Stimulated activated memory B cell treated with anti-CD40 and anti-IgM and Interleukin-4, amounts not matched to agents 10 μg/mL and 1 μg/mL and 100 μg/mL, for 72 hours (primary cell): ENCODE data around the gene CTBP2.

ENCODE experiments used
- ATAC-seq: fragments of 150-1000 bp; cut with Tn5 transposase; 2 replicates; pipeline ENCODE4 v1.10.0; 2021
- H3K27ac Mint-ChIP-seq: one replicate; pipeline ENCODE4 v1.8.0; 2022; ENCODE audit warnings: mild to moderate bottlenecking, mixed read lengths
- H3K27me3 Mint-ChIP-seq: one replicate; pipeline ENCODE4 v1.8.0; 2022; ENCODE audit warnings: mixed read lengths
- H3K36me3 Mint-ChIP-seq: one replicate; pipeline ENCODE4 v1.8.0; 2022; ENCODE audit warnings: mixed read lengths
- H3K4me1 Mint-ChIP-seq: one replicate; pipeline ENCODE4 v1.8.0; 2022; ENCODE audit warnings: mixed read lengths
- H3K4me3 Mint-ChIP-seq: one replicate; pipeline ENCODE4 v1.8.0; 2022; ENCODE audit warnings: mild to moderate bottlenecking, moderate library complexity, mixed read lengths
- H3K9me3 Mint-ChIP-seq: one replicate; pipeline ENCODE4 v1.8.0; 2022; ENCODE audit warnings: mixed read lengths

The CTBP2 gene

GRCh38 chr10:124959564-124959963, 200.8 kb downstream of the CTBP2 start:
- Mint-ChIP-seq H3K4me3 (no peak overlapping the region), H3K9me3 (no peaks in the 10 kb centered on the region), H3K36me3 (peaks cover 5% of the 10 kb centered on the region), H3K27me3 (no peaks in the 10 kb centered on the region), H3K27ac (no peak overlapping the region), H3K4me1 (peaks cover 43% of the 10 kb centered on the region)
- no peak for ATAC-seq

GRCh38 chr10:124957404-124957947, 202.9 kb downstream of the CTBP2 start:
- ATAC-seq = no peak
- H3K27me3 Mint-ChIP-seq = no peaks in the 10 kb centered on the region
- H3K36me3 Mint-ChIP-seq = peaks cover 11% of the 10 kb centered on the region
- H3K9me3 Mint-ChIP-seq = no peaks in the 10 kb centered on the region
- no peak overlapping the region for H3K27ac Mint-ChIP-seq
- H3K4me1 Mint-ChIP-seq = peaks cover 51% of the 10 kb centered on the region
- H3K4me3 Mint-ChIP-seq = no peak overlapping the region

GRCh38 chr10:124956764-124957163, 203.6 kb downstream of the CTBP2 start:
- H3K36me3 Mint-ChIP-seq = peaks cover 11% of the 10 kb centered on the region
- H3K9me3 Mint-ChIP-seq = no peaks in the 10 kb centered on the region

GRCh38 chr10:124955868-124956267, 204.5 kb downstream of the CTBP2 start:
- H3K36me3 Mint-ChIP-seq = peaks cover 11% of the 10 kb centered on the region
- no peaks in the 10 kb centered on the region for H3K27me3 Mint-ChIP-seq
- no peak overlapping the region for H3K4me3 Mint-ChIP-seq
- peaks cover 61% of the 10 kb centered on the region for H3K4me1 Mint-ChIP-seq
- ATAC-seq = no peak
- H3K9me3 Mint-ChIP-seq = no peaks in the 10 kb centered on the region
- no peak overlapping the region for H3K27ac Mint-ChIP-seq

More at GRCh38 chr10:124956764-124957163, 203.6 kb downstream of the CTBP2 start:
- peaks cover 57% of the 10 kb centered on the region for H3K4me1 Mint-ChIP-seq
- H3K4me3 Mint-ChIP-seq = no peak overlapping the region
- ATAC-seq = no peak
- H3K27me3 Mint-ChIP-seq = no peaks in the 10 kb centered on the region
- no peak overlapping the region for H3K27ac Mint-ChIP-seq

- H3K4me3 Mint-ChIP-seq = no peak overlapping the region
- no peak for ATAC-seq
- no peak overlapping the region for H3K27ac Mint-ChIP-seq
- no peaks in the 10 kb centered on the region for H3K27me3 Mint-ChIP-seq
- H3K9me3 Mint-ChIP-seq = no peaks in the 10 kb centered on the region
- peaks cover 11% of the 10 kb centered on the region for H3K36me3 Mint-ChIP-seq
- H3K4me1 Mint-ChIP-seq = peaks cover 61% of the 10 kb centered on the region
Measured at GRCh38 chr10:124955243-124955642, 205.1 kb downstream of the CTBP2 start.

- no peaks in the 10 kb centered on the region for H3K9me3 Mint-ChIP-seq
- ATAC-seq = no peak
- peaks cover 18% of the 10 kb centered on the region for H3K36me3 Mint-ChIP-seq
- no peaks in the 10 kb centered on the region for H3K27me3 Mint-ChIP-seq
- H3K27ac Mint-ChIP-seq = no peak overlapping the region
- no peak overlapping the region for H3K4me3 Mint-ChIP-seq
- H3K4me1 Mint-ChIP-seq = peaks cover 50% of the 10 kb centered on the region
Measured at GRCh38 chr10:124953421-124953820, 206.9 kb downstream of the CTBP2 start.

- Mint-ChIP-seq H3K4me3 (no peak overlapping the region), H3K27ac (no peak overlapping the region), H3K9me3 (no peaks in the 10 kb centered on the region), H3K4me1 (peaks cover 47% of the 10 kb centered on the region), H3K36me3 (peaks cover 29% of the 10 kb centered on the region), H3K27me3 (no peaks in the 10 kb centered on the region)
- no peak for ATAC-seq
Measured at GRCh38 chr10:124952123-124952522, 208.2 kb downstream of the CTBP2 start.

- Mint-ChIP-seq H3K27me3 (no peaks in the 10 kb centered on the region), H3K27ac (no peak overlapping the region), H3K36me3 (peaks cover 29% of the 10 kb centered on the region), H3K4me3 (no peak overlapping the region), H3K9me3 (no peaks in the 10 kb centered on the region), H3K4me1 (peaks cover 42% of the 10 kb centered on the region)
- ATAC-seq = no peak
Measured at GRCh38 chr10:124949543-124949942, 210.8 kb downstream of the CTBP2 start.

- H3K36me3 Mint-ChIP-seq = peaks cover 35% of the 10 kb centered on the region
- H3K4me1 Mint-ChIP-seq = peaks cover 52% of the 10 kb centered on the region
- H3K27me3 Mint-ChIP-seq = no peaks in the 10 kb centered on the region
- no peak overlapping the region for H3K4me3 Mint-ChIP-seq
- H3K9me3 Mint-ChIP-seq = no peaks in the 10 kb centered on the region
- ATAC-seq = no peak
- no peak overlapping the region for H3K27ac Mint-ChIP-seq
Measured at GRCh38 chr10:124946945-124947344, 213.4 kb downstream of the CTBP2 start.

- Mint-ChIP-seq H3K4me1 (peaks cover 62% of the 10 kb centered on the region), H3K27ac (no peak overlapping the region), H3K4me3 (no peak overlapping the region), H3K27me3 (no peaks in the 10 kb centered on the region), H3K9me3 (no peaks in the 10 kb centered on the region), H3K36me3 (peaks cover 35% of the 10 kb centered on the region)
- no peak for ATAC-seq
Measured at GRCh38 chr10:124944982-124945381, 215.4 kb downstream of the CTBP2 start.

- H3K4me1 Mint-ChIP-seq = peaks cover 63% of the 10 kb centered on the region
Measured at GRCh38 chr10:124943301-124944092, 216.9 kb downstream of the CTBP2 start.

GRCh38 chr10:124942317-124943169, 217.8 kb downstream of the CTBP2 start:
- Mint-ChIP-seq H3K9me3 (no peaks in the 10 kb centered on the region), H3K36me3 (peaks cover 14% of the 10 kb centered on the region), H3K27me3 (no peaks in the 10 kb centered on the region), H3K4me1 (peaks cover 58% of the 10 kb centered on the region), H3K4me3 (no peak overlapping the region), H3K27ac (no peak overlapping the region)
- ATAC-seq = no peak

More at GRCh38 chr10:124943301-124944092, 216.9 kb downstream of the CTBP2 start:
- H3K9me3 Mint-ChIP-seq = no peaks in the 10 kb centered on the region
- ATAC-seq = no peak
- no peaks in the 10 kb centered on the region for H3K27me3 Mint-ChIP-seq
- no peak overlapping the region for H3K4me3 Mint-ChIP-seq
- peaks cover 24% of the 10 kb centered on the region for H3K36me3 Mint-ChIP-seq
- H3K27ac Mint-ChIP-seq = no peak overlapping the region

- H3K36me3 Mint-ChIP-seq = peaks cover 12% of the 10 kb centered on the region
- no peak within 1 kb of the TSS for H3K27ac Mint-ChIP-seq
- H3K9me3 Mint-ChIP-seq = no peaks in the 10 kb centered on the region
- H3K4me3 Mint-ChIP-seq = no peak within 1 kb of the TSS
- H3K4me1 Mint-ChIP-seq = peaks cover 53% of the 10 kb centered on the region
- no peak for ATAC-seq
- no peaks in the 10 kb centered on the region for H3K27me3 Mint-ChIP-seq
Measured at GRCh38 chr10:124941823-124942222, 218.5 kb downstream of the CTBP2 start, which contains the start of gene ZRANB1. Gene ZRANB1 (plus strand): TSS chr10:124942123. CDS start chr10:124942494, 371 bp downstream.

GRCh38 chr10:124939290-124939689, 221.1 kb downstream of the CTBP2 start:
- Mint-ChIP-seq H3K36me3 (peaks cover 12% of the 10 kb centered on the region), H3K9me3 (no peaks in the 10 kb centered on the region), H3K27ac (no peak overlapping the region), H3K4me3 (no peak overlapping the region), H3K4me1 (peaks cover 67% of the 10 kb centered on the region), H3K27me3 (no peaks in the 10 kb centered on the region)
- no peak for ATAC-seq

- Mint-ChIP-seq H3K4me1 (peaks cover 60% of the 10 kb centered on the region), H3K9me3 (peaks cover 2% of the 10 kb centered on the region), H3K4me3 (no peak overlapping the region), H3K27ac (no peak overlapping the region), H3K27me3 (no peaks in the 10 kb centered on the region), H3K36me3 (peaks cover 10% of the 10 kb centered on the region)
- no peak for ATAC-seq
Measured at GRCh38 chr10:124936813-124937212, 223.6 kb downstream of the CTBP2 start.
